Activated naive CD8-positive, alpha-beta T cell (primary cell): ENCODE measurements around the gene HAUS3.

Experiments
- H3K27ac Mint-ChIP-seq: one replicate; pipeline ENCODE4 v1.8.0; 2021; ENCODE audit warnings: mixed read lengths
- H3K27me3 Mint-ChIP-seq: one replicate; pipeline ENCODE4 v1.8.0; 2021; ENCODE audit warnings: mixed read lengths
- H3K36me3 Mint-ChIP-seq: one replicate; pipeline ENCODE4 v1.8.0; 2021; ENCODE audit warnings: mixed read lengths
- H3K4me1 Mint-ChIP-seq: one replicate; pipeline ENCODE4 v1.8.0; 2021; ENCODE audit warnings: low read depth, mixed read lengths
- H3K4me3 Mint-ChIP-seq: one replicate; pipeline ENCODE4 v1.8.0; 2021; ENCODE audit warnings: mild to moderate bottlenecking, mixed read lengths
- H3K9me3 Mint-ChIP-seq: one replicate; pipeline ENCODE4 v1.8.0; 2021; ENCODE audit warnings: low read depth, mixed read lengths

Gene HAUS3

GRCh38 chr4:2270341-2271165 is 28.6 kb upstream of the HAUS3 start:
- Mint-ChIP-seq H3K36me3 (no peaks in the 10 kb centered on the region), H3K4me3 (no peak overlapping the region), H3K9me3 (no peaks in the 10 kb centered on the region), H3K27ac (no peak overlapping the region), H3K4me1 (peaks cover 2% of the 10 kb centered on the region), H3K27me3 (no peaks in the 10 kb centered on the region)

- no peaks in the 10 kb centered on the region for H3K9me3 Mint-ChIP-seq
- no peak overlapping the region for H3K4me3 Mint-ChIP-seq
- H3K27ac Mint-ChIP-seq = no peak overlapping the region
- no peaks in the 10 kb centered on the region for H3K36me3 Mint-ChIP-seq
- peaks cover 2% of the 10 kb centered on the region for H3K4me1 Mint-ChIP-seq
- no peaks in the 10 kb centered on the region for H3K27me3 Mint-ChIP-seq
These were observed 27.8 kb upstream of the HAUS3 start for GRCh38 chr4:2269618-2270163.

GRCh38 chr4:2269206-2269531 is 27.2 kb upstream of the HAUS3 start:
- no peak overlapping the region for H3K27ac Mint-ChIP-seq
- H3K36me3 Mint-ChIP-seq = no peaks in the 10 kb centered on the region
- peaks cover 2% of the 10 kb centered on the region for H3K4me1 Mint-ChIP-seq
- no peaks in the 10 kb centered on the region for H3K9me3 Mint-ChIP-seq
- H3K4me3 Mint-ChIP-seq = no peak overlapping the region
- H3K27me3 Mint-ChIP-seq = no peaks in the 10 kb centered on the region

GRCh38 chr4:2268357-2269205 is 26.7 kb upstream of the HAUS3 start:
- Mint-ChIP-seq H3K4me1 (peaks cover 2% of the 10 kb centered on the region), H3K27me3 (no peaks in the 10 kb centered on the region), H3K27ac (no peak overlapping the region), H3K9me3 (no peaks in the 10 kb centered on the region), H3K4me3 (no peak overlapping the region), H3K36me3 (no peaks in the 10 kb centered on the region)

- Mint-ChIP-seq H3K27me3 (no peaks in the 10 kb centered on the region), H3K4me3 (no peak overlapping the region), H3K9me3 (no peaks in the 10 kb centered on the region), H3K4me1 (peaks cover 5% of the 10 kb centered on the region), H3K36me3 (no peaks in the 10 kb centered on the region), H3K27ac (no peak overlapping the region)
These were observed 25.9 kb upstream of the HAUS3 start for GRCh38 chr4:2267841-2268240.

- no peaks in the 10 kb centered on the region for H3K27me3 Mint-ChIP-seq
- no peaks in the 10 kb centered on the region for H3K9me3 Mint-ChIP-seq
- H3K4me3 Mint-ChIP-seq = no peak overlapping the region
- no peaks in the 10 kb centered on the region for H3K36me3 Mint-ChIP-seq
- H3K4me1 Mint-ChIP-seq = peaks cover 4% of the 10 kb centered on the region
- no peak overlapping the region for H3K27ac Mint-ChIP-seq
These were observed 25.4 kb upstream of the HAUS3 start for GRCh38 chr4:2267320-2267811.

GRCh38 chr4:2266821-2267220 is 24.9 kb upstream of the HAUS3 start:
- Mint-ChIP-seq H3K4me3 (no peak overlapping the region), H3K4me1 (peaks cover 3% of the 10 kb centered on the region), H3K9me3 (no peaks in the 10 kb centered on the region), H3K27ac (no peak overlapping the region), H3K27me3 (no peaks in the 10 kb centered on the region), H3K36me3 (no peaks in the 10 kb centered on the region)

GRCh38 chr4:2266181-2266580 is 24.3 kb upstream of the HAUS3 start:
- Mint-ChIP-seq H3K4me3 (no peak overlapping the region), H3K27ac (no peak overlapping the region), H3K9me3 (no peaks in the 10 kb centered on the region), H3K4me1 (peaks cover 3% of the 10 kb centered on the region), H3K27me3 (no peaks in the 10 kb centered on the region), H3K36me3 (no peaks in the 10 kb centered on the region)

- Mint-ChIP-seq H3K36me3 (no peaks in the 10 kb centered on the region), H3K9me3 (no peaks in the 10 kb centered on the region), H3K27ac (no peak overlapping the region), H3K4me3 (no peak overlapping the region), H3K27me3 (no peaks in the 10 kb centered on the region), H3K4me1 (peaks cover 3% of the 10 kb centered on the region)
These were observed 23.5 kb upstream of the HAUS3 start for GRCh38 chr4:2265113-2266110.

- H3K36me3 Mint-ChIP-seq = no peaks in the 10 kb centered on the region
- no peaks in the 10 kb centered on the region for H3K9me3 Mint-ChIP-seq
- no peak overlapping the region for H3K4me3 Mint-ChIP-seq
- no peak overlapping the region for H3K27ac Mint-ChIP-seq
- peaks cover 3% of the 10 kb centered on the region for H3K4me1 Mint-ChIP-seq
- H3K27me3 Mint-ChIP-seq = no peaks in the 10 kb centered on the region
These were observed 22.6 kb upstream of the HAUS3 start for GRCh38 chr4:2264481-2265041.

GRCh38 chr4:2263926-2264321 is 22.0 kb upstream of the HAUS3 start:
- H3K27me3 Mint-ChIP-seq = no peaks in the 10 kb centered on the region
- no peaks in the 10 kb centered on the region for H3K36me3 Mint-ChIP-seq
- no peaks in the 10 kb centered on the region for H3K9me3 Mint-ChIP-seq
- peaks cover 3% of the 10 kb centered on the region for H3K4me1 Mint-ChIP-seq
- no peak overlapping the region for H3K4me3 Mint-ChIP-seq
- H3K27ac Mint-ChIP-seq = no peak overlapping the region

- Mint-ChIP-seq H3K27ac (no peak overlapping the region), H3K4me3 (peak overlapping the region; percentile 65), H3K9me3 (no peaks in the 10 kb centered on the region)
These were observed 21.0 kb upstream of the HAUS3 start for GRCh38 chr4:2262944-2263250.

GRCh38 chr4:2262145-2262943 is 20.4 kb upstream of the HAUS3 start:
- Mint-ChIP-seq H3K27me3 (no peaks in the 10 kb centered on the region), H3K4me1 (peaks cover 3% of the 10 kb centered on the region), H3K9me3 (no peaks in the 10 kb centered on the region), H3K4me3 (peak overlapping the region; percentile 66), H3K36me3 (no peaks in the 10 kb centered on the region), H3K27ac (no peak overlapping the region)

More at GRCh38 chr4:2262944-2263250, 21.0 kb upstream of the HAUS3 start:
- Mint-ChIP-seq H3K4me1 (peaks cover 3% of the 10 kb centered on the region), H3K36me3 (no peaks in the 10 kb centered on the region), H3K27me3 (no peaks in the 10 kb centered on the region)

GRCh38 chr4:2261853-2262144 is 19.9 kb upstream of the HAUS3 start, which contains the start of gene MXD4:
MXD4 (minus strand) TSS chr4:2262109; CDS start chr4:2261980, 129 bp downstream.
- peaks cover 3% of the 10 kb centered on the region for H3K4me1 Mint-ChIP-seq
- H3K27ac Mint-ChIP-seq = no peak within 1 kb of the TSS
- no peaks in the 10 kb centered on the region for H3K9me3 Mint-ChIP-seq
- H3K36me3 Mint-ChIP-seq = no peaks in the 10 kb centered on the region
- peak within 1 kb of the TSS; percentile 66 for H3K4me3 Mint-ChIP-seq
- no peaks in the 10 kb centered on the region for H3K27me3 Mint-ChIP-seq
